Lung (tissue), 12 donors: ENCODE measurements around the gene PYCARD. TPM values are rescaled to one million over a fixed set of nuclear protein-coding genes. Genes with fewer than 3 reads are reported as not detected.

ENCODE experiments used
- ATAC-seq: fragments of 200-7000 bp; cut with Tn5 transposase; one replicate; pipeline ENCODE4 v1.9.1; 2020; ENCODE audit warnings: moderate number of reproducible peaks; ENCODE audit not compliant: insufficient read depth, low FRiP score
- DNase-seq, 3 donors: peaks; one replicate each; pipeline ENCODE4 v3.0.0-alpha.2; 2013 to 2017
- H3K27ac ChIP-seq, 2 donors: one replicate each; pipeline ENCODE4 v1.5.1; 2013; ENCODE audit warnings: mild to moderate bottlenecking in 2 of 2, moderate library complexity in 2 of 2, control low read depth in 1 of 2, inconsistent platforms in 1 of 2, low read depth in 1 of 2, low read length in 1 of 2
- H3K27me3 ChIP-seq, 3 donors: one replicate each; pipeline ENCODE4 v1.5.1; 2013; ENCODE audit warnings: low read length in 2 of 3; ENCODE audit not compliant: control insufficient read depth in 3 of 3, insufficient read depth in 3 of 3
- H3K36me3 ChIP-seq, 4 donors: one replicate each; pipeline ENCODE4 v1.5.1; 2013; ENCODE audit warnings: low read length in 4 of 4, mild to moderate bottlenecking in 1 of 4, moderate library complexity in 1 of 4; ENCODE audit not compliant: control insufficient read depth in 4 of 4, insufficient read depth in 4 of 4
- H3K4me1 ChIP-seq, 5 donors: one replicate each; pipeline ENCODE4 v1.5.1; 2013; ENCODE audit warnings: low read length in 5 of 5, mild to moderate bottlenecking in 2 of 5, moderate library complexity in 1 of 5; ENCODE audit not compliant: control insufficient read depth in 5 of 5, insufficient read depth in 5 of 5
- H3K4me3 ChIP-seq: one replicate; pipeline ENCODE4 v1.5.1; 2013; ENCODE audit warnings: mild to moderate bottlenecking, control low read depth, moderate library complexity
- H3K9ac ChIP-seq, 2 donors: one replicate each; pipeline ENCODE4 v1.5.1; 2013; ENCODE audit warnings: low read length in 2 of 2, control low read depth in 1 of 2; ENCODE audit not compliant: insufficient read depth in 1 of 2
- H3K9me3 ChIP-seq, 4 donors: one replicate each; pipeline ENCODE4 v1.5.1; 2013; ENCODE audit warnings: low read length in 3 of 4, mild to moderate bottlenecking in 1 of 4, moderate library complexity in 1 of 4; ENCODE audit not compliant: control insufficient read depth in 4 of 4, insufficient read depth in 3 of 4
- WGBS, 2 donors: extraction: QIAGEN DNeasy Blood & Tissue Kit; methylation state at CpG; one replicate each; pipeline ENCODE4 v1.1.7; 2013; 5-methylcytosine and 5-hydroxymethylcytosine counted together
- polyA plus RNA-seq, 2 donors: library from polyadenylated mRNA; stranded (reverse); fragments of 200-250 nt; gene quantifications; one replicate each; pipeline ENCODE4 v1.2.1, GENCODE V29; 2013
- total RNA-seq, 2 donors: library from RNA; depleted of rRNA in 1 of 2; stranded (reverse); fragments of >200 nt in 1 of 2; gene quantifications; one replicate each; pipeline ENCODE4 v1.2.1, GENCODE V29; 2014 to 2021
- TF ChIP-seq, protein P1 (sequence below): IDR thresholded peaks from 2 replicates; pipeline ENCODE4 v1.5.1; 2012; ENCODE audit warnings: mild to moderate bottlenecking; ENCODE audit errors: control extremely low read depth, extremely low read depth
- donor health status: control.
- donor health status: control.
- donor health status: Bipolar disorder and iron deficiency.
- donor health status: healthy.
- donor health status: DM: yes; HTN: yes; CAD: no.

PYCARD gene
- total and polyA plus RNA-seq, 4 donors, result 24.1 to 119 (median 70.1) TPM

DNA sequence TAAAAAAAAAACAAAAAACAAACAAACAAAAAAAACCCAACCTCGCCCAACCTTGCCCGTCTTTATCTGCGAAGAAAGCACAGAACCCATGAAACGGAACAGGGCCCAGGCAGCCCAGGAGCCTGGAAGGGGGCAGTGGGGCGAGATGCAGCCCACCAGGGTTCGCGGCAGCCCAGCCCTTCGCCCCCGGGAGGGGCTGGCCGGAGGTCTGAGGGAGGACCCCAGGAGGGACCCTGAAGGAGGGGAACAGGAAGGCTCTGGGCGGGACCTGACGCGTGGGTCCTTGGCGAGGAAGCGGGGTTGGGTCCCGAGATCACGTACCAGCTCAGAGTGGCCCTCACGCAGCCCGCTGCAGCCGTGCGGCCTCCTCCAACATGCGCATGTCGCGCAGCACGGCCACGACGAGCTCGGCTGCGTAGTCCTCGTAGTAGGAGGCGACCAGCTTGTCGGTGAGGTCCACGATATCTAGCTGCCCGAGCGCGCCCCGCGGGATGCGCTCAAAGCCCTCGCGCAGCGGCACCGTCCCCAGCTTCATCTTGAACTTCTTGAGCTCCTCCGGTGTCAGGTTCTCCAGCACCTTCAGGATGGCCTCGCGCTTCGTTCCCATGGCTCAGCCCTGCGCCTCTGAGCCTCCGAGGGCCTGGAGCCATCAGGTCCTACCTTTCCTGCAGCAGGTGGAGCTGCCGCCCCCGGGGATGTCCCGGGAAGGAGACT is 14.0 kb upstream of the PYCARD start, which contains the start of gene PYDC1:
Gene PYDC1, minus strand, starts transcription at position 714 of the 714 bp plus-strand sequence. Its CDS starts 107 bp downstream, at position 607.
- TF ChIP-seq, protein P1, sequence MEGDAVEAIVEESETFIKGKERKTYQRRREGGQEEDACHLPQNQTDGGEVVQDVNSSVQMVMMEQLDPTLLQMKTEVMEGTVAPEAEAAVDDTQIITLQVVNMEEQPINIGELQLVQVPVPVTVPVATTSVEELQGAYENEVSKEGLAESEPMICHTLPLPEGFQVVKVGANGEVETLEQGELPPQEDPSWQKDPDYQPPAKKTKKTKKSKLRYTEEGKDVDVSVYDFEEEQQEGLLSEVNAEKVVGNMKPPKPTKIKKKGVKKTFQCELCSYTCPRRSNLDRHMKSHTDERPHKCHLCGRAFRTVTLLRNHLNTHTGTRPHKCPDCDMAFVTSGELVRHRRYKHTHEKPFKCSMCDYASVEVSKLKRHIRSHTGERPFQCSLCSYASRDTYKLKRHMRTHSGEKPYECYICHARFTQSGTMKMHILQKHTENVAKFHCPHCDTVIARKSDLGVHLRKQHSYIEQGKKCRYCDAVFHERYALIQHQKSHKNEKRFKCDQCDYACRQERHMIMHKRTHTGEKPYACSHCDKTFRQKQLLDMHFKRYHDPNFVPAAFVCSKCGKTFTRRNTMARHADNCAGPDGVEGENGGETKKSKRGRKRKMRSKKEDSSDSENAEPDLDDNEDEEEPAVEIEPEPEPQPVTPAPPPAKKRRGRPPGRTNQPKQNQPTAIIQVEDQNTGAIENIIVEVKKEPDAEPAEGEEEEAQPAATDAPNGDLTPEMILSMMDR, result no peak
- DNase-seq (no peak), ATAC-seq (no peak)
- H3K27ac ChIP-seq, result no peak within 1 kb of the TSS
- H3K9ac ChIP-seq, result no peak within 1 kb of the TSS
- H3K27me3 ChIP-seq, result peaks cover 0 to 67% (median 46%) of the 10 kb centered on the region in 3 donors
- peaks cover 2 to 19% (median 7%) of the 10 kb centered on the region in 5 donors for H3K4me1 ChIP-seq
- H3K4me3 ChIP-seq, result no peak within 1 kb of the TSS
- H3K9me3 ChIP-seq, result no peaks in the 10 kb centered on the region
- WGBS, 2 donors, result 3% methylated on average over 42 to 52 of the region's 52 CpGs
- H3K36me3 ChIP-seq, result no peaks in the 10 kb centered on the region

DNA sequence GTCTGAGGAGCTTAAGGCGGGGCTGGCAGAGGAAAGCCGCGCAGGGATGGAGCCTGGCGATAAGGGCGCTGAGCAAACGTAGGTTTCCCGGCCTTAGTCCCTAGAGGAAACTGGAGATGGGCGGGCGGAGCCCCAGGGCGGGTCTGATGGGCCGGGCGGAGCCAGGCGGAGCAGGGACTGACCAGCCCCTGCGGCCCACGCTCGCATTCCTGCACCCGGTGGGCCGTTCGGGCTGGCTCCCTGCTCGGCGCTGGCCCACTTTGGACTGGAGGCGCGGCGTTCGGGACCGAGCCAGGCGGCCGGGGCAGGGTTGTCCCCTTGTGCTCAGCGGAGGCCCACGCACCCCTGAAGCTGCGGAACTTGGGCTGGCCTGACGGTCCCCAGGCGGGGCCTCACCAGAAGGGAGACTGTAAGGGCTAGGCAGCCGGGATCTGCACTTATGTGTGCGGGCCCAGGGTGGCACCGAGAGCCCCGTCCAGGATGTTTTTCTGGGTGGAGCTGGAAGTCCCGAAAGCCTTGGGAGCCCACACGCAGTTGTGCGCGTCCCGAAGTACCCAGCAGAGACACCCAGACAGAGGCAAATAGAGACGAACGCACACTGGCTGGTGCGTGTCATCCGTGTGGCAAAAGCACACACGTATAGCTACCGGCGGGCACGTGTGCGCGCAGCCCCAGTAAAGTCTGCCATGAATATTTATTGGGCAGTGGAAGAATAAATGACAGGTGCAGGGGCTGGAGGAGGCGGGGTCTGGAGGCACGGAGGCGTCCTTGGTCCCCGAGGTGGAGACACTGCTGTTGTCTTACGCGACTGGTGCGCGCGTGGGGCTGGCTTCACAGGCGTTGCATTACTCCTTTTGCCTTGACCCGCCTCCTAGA is 13.0 kb upstream of the PYCARD start:
- 1% methylated on average over 63 of the region's 63 CpGs for WGBS, 2 donors
- H3K9ac ChIP-seq, result no peak overlapping the region
- ATAC-seq (peak; percentile 92), DNase-seq (peak; percentile 42 to 59 (median 56))
- H3K36me3 ChIP-seq, result no peaks in the 10 kb centered on the region
- H3K4me1 ChIP-seq, result peaks cover 2 to 19% (median 7%) of the 10 kb centered on the region in 5 donors
- H3K27ac ChIP-seq, result no peak overlapping the region
- TF ChIP-seq, protein P1, result no peak
- H3K9me3 ChIP-seq, result no peaks in the 10 kb centered on the region
- H3K4me3 ChIP-seq, result peak overlapping the region; percentile 40
- H3K27me3 ChIP-seq, result peaks cover 0 to 62% (median 47%) of the 10 kb centered on the region in 3 donors

DNA sequence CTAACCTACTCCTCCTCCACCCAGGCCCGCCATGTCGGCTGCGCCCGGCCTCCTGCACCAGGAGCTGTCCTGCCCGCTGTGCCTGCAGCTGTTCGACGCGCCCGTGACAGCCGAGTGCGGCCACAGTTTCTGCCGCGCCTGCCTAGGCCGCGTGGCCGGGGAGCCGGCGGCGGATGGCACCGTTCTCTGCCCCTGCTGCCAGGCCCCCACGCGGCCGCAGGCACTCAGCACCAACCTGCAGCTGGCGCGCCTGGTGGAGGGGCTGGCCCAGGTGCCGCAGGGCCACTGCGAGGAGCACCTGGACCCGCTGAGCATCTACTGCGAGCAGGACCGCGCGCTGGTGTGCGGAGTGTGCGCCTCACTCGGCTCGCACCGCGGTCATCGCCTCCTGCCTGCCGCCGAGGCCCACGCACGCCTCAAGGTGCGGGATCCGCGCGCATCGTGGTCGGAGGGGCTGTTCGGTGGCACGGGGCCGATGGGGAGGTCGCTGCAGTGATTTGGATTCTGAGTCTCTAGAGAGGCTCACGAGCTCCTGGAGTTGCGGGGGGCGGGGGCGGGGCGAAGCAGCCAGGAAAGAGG is 12.2 kb upstream of the PYCARD start:
- H3K27ac ChIP-seq, result no peak overlapping the region
- H3K9me3 ChIP-seq, result no peaks in the 10 kb centered on the region
- H3K36me3 ChIP-seq, result no peaks in the 10 kb centered on the region
- DNase-seq (no peak), ATAC-seq (no peak)
- WGBS, 2 donors, result 8 to 10% methylated on average over 56 to 58 of the region's 58 CpGs
- H3K4me1 ChIP-seq, result peaks cover 2 to 19% (median 7%) of the 10 kb centered on the region in 5 donors
- TF ChIP-seq, protein P1, result no peak
- H3K4me3 ChIP-seq, result peak overlapping the region; percentile 3
- peaks cover 0 to 61% (median 47%) of the 10 kb centered on the region in 3 donors for H3K27me3 ChIP-seq
- H3K9ac ChIP-seq, result no peak overlapping the region
